MCF 10A (cell line): ENCODE data around the gene CCDC169. TPM values are rescaled to one million over a fixed set of nuclear protein-coding genes. Genes with fewer than 3 reads are reported as not detected.
"Not testable (repeated sequence)": the region's sequence is repeated elsewhere in the genome, so short reads cannot be mapped to it uniquely, and the experiment has no call there.

Source experiments
- BruUV-seq: library from RNA; stranded (reverse); fragments of 400-500 nt; replicated peaks from 2 replicates; lab custom pipeline; 2021; lab: Mats Ljungman, UMichigan
- CTCF ChIA-PET: fragments of 300-600 bp; sonication (Branson Sonifier 250); formaldehyde crosslinking; extraction: SDS; loops from one replicate; lab custom pipeline; 2021; ENCODE audit warnings: antibody characterized with exemption, inconsistent platforms; lab: Yijun Ruan, JAX
- POLR2A ChIA-PET: fragments of 300-600, 350-650 bp; sonication (Branson Sonifier 250); formaldehyde crosslinking; extraction: SDS; loops from one replicate; lab custom pipeline; 2020; ENCODE audit warnings: antibody characterized with exemption, inconsistent platforms; lab: Yijun Ruan, JAX
- DNase-seq: peaks from one replicate; pipeline ENCODE4 v3.0.0-alpha.2; 2018; ENCODE audit not compliant: unreplicated experiment
- H3K27ac Mint-ChIP-seq: one replicate; pipeline ENCODE4 v1.8.0; 2022; ENCODE audit warnings: mild to moderate bottlenecking, low read depth, mixed read lengths; ENCODE audit not compliant: unreplicated experiment
- H3K27me3 Mint-ChIP-seq: one replicate; pipeline ENCODE4 v1.8.0; 2022; ENCODE audit warnings: mixed read lengths; ENCODE audit not compliant: insufficient read depth, unreplicated experiment
- H3K36me3 Mint-ChIP-seq: one replicate; pipeline ENCODE4 v1.8.0; 2022; ENCODE audit warnings: mild to moderate bottlenecking, moderate library complexity, mixed read lengths; ENCODE audit not compliant: insufficient read depth, unreplicated experiment
- H3K4me1 Mint-ChIP-seq: one replicate; pipeline ENCODE4 v1.8.0; 2022; ENCODE audit warnings: mixed read lengths; ENCODE audit not compliant: insufficient read depth, unreplicated experiment
- H3K4me3 Mint-ChIP-seq: one replicate; pipeline ENCODE4 v1.8.0; 2022; ENCODE audit warnings: mild to moderate bottlenecking, moderate library complexity, mixed read lengths; ENCODE audit not compliant: unreplicated experiment
- H3K9me3 Mint-ChIP-seq: one replicate; pipeline ENCODE4 v1.8.0; 2022; ENCODE audit warnings: mixed read lengths; ENCODE audit not compliant: unreplicated experiment
- CTCF ChIP-seq: fragments of 200-600 bp; IDR thresholded peaks from one replicate; pipeline ENCODE4 v1.8.0; 2022; ENCODE audit warnings: antibody characterized with exemption, mild to moderate bottlenecking; ENCODE audit not compliant: unreplicated experiment
- intact Hi-C: fragments of 100-400 bp; cut with micrococcal nuclease; formaldehyde crosslinking; loops from 2 replicates; pipeline ENCODE4 v1.14.1; 2022
- total RNA-seq: library from RNA; stranded (reverse); gene quantifications from 2 replicates; pipeline ENCODE4 v1.2.3, GENCODE V29; 2022

The CCDC169 gene
- total RNA-seq, 1 experiment from 2014 or later = 5.9 TPM

- no TSS peak for BruUV-seq
- ChIA-PET CTCF (no interaction called here), POLR2A (interaction anchor here (0.7 to 1.1 kb wide), 2 partner anchors 8 to 344 kb away, joined by 4 to 8 read pairs; no protein-coding TSS in a partner anchor)
- no peak overlapping the region for H3K4me3 Mint-ChIP-seq
- DNase-seq = no peak
- H3K27ac Mint-ChIP-seq = peak overlapping the region; percentile 49
- intact Hi-C loops = no loop called here
- no peak for TF ChIP-seq CTCF
- no peaks in the 10 kb centered on the region for H3K4me1 Mint-ChIP-seq
- no peaks in the 10 kb centered on the region for H3K9me3 Mint-ChIP-seq
- no peaks in the 10 kb centered on the region for H3K27me3 Mint-ChIP-seq
- H3K36me3 Mint-ChIP-seq = peaks cover 87% of the 10 kb centered on the region
Measured at GRCh38 chr13:36323951-36324566, 26.4 kb upstream of the CCDC169 start.

- no TSS peak for BruUV-seq
- TF ChIP-seq CTCF = no peak
- H3K4me1 Mint-ChIP-seq = no peaks in the 10 kb centered on the region
- ChIA-PET CTCF (no interaction called here), POLR2A (interaction anchor here (1.1 kb wide), 1 partner anchor 8 kb away, joined by 8 read pairs; no protein-coding TSS in a partner anchor)
- no peaks in the 10 kb centered on the region for H3K9me3 Mint-ChIP-seq
- H3K27me3 Mint-ChIP-seq = no peaks in the 10 kb centered on the region
- H3K36me3 Mint-ChIP-seq = peaks cover 81% of the 10 kb centered on the region
- intact Hi-C loops = no loop called here
- no peak overlapping the region for H3K27ac Mint-ChIP-seq
- no peak overlapping the region for H3K4me3 Mint-ChIP-seq
- no peak for DNase-seq
Measured at GRCh38 chr13:36323408-36323807, 25.8 kb upstream of the CCDC169 start.

GRCh38 chr13:36319793-36320192 is 22.2 kb upstream of the CCDC169 start:
- CTCF ChIA-PET, BruUV-seq: not testable (repeated sequence)

GRCh38 chr13:36313047-36313969 is 15.7 kb upstream of the CCDC169 start:
- Mint-ChIP-seq H3K27me3 (no peaks in the 10 kb centered on the region), H3K36me3 (peaks cover 87% of the 10 kb centered on the region), H3K4me1 (peaks cover 6% of the 10 kb centered on the region), H3K4me3 (no peak overlapping the region), H3K27ac (peak overlapping the region; percentile 12), H3K9me3 (no peaks in the 10 kb centered on the region)
- no peak for DNase-seq
- POLR2A ChIA-PET = interaction anchor here (1.7 kb wide), 1 partner anchor 28 kb away, joined by 3 read pairs; no protein-coding TSS in a partner anchor
- intact Hi-C loops = no loop called here
- no TSS peak for BruUV-seq
- TF ChIP-seq CTCF = no peak
- CTCF ChIA-PET = interaction anchor here (0.9 to 1.2 kb wide), 3 partner anchors 11 to 30 kb away, joined by 3 read pairs; no protein-coding TSS in a partner anchor

More at GRCh38 chr13:36319793-36320192, 22.2 kb upstream of the CCDC169 start:
- H3K4me3 Mint-ChIP-seq, POLR2A ChIA-PET, H3K27me3 Mint-ChIP-seq, intact Hi-C loops, DNase-seq, H3K9me3 Mint-ChIP-seq, H3K4me1 Mint-ChIP-seq: not testable (repeated sequence)
- peak overlapping the region; percentile 52 for H3K27ac Mint-ChIP-seq
- peaks cover 74% of the 10 kb centered on the region for H3K36me3 Mint-ChIP-seq
